Uterine smooth muscle cell (primary cell): ENCODE measurements around the gene RPUSD3. TPM values are rescaled to one million over a fixed set of nuclear protein-coding genes. Genes with fewer than 3 reads are reported as not detected.

ENCODE experiments used
- total RNA-seq: library from RNA; depleted of rRNA; stranded (reverse); fragments of >200 nt; gene quantifications from 2 replicates; pipeline ENCODE4 v1.2.3, GENCODE V29; 2014

The RPUSD3 gene, protein sequence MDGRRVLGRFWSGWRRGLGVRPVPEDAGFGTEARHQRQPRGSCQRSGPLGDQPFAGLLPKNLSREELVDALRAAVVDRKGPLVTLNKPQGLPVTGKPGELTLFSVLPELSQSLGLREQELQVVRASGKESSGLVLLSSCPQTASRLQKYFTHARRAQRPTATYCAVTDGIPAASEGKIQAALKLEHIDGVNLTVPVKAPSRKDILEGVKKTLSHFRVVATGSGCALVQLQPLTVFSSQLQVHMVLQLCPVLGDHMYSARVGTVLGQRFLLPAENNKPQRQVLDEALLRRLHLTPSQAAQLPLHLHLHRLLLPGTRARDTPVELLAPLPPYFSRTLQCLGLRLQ
- total RNA-seq, result 32.5 and 36.2 TPM in 2 replicates

GRCh38 chr3:9843715-9844438, at the start of gene RPUSD3:
RPUSD3 (minus strand) TSS chr3:9844008; CDS start chr3:9843990, 18 bp downstream.

DNA sequence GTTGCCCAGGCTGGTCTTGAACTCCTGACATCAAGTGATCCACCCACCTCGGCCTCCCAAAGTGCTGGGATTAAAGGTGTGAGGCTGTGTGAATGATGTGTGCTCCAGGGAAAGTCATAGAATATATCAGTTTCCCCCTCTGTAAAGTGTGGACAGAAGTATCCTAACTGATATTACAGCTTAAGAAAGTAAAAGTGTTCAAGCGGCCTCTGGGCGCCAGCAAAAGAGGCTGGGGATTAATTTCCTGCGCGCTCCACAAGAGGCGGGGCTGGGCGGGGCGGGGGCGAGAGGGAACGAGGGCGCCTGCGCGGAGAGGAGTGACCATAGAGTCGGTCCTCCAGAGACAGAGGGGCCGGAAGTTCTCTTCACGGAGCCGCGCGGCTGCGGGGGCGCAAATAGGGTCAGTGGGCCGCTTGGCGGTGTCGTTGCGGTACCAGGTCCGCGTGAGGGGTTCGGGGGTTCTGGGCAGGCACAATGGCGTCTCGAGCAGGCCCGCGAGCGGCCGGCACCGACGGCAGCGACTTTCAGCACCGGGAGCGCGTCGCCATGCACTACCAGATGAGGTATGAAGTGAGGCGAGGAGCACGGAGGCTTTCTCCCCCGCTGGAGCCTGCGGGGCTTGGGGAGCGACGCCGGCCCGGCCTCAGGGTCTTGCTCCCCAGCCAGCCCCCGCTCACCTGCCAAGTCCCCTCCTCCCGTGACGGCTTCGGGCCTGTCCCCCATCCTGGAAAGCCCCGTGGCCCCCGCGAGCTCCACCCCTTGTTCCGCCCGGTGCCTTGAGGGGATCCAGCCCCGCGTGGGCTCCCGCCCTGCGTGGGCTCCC, 46.7 kb upstream of the RPUSD3 start, which contains the start of gene JAGN1:
TSS of gene JAGN1 (plus strand) at position 362 of the 823 bp plus-strand sequence. CDS start at position 475, 113 bp downstream.

GRCh38 chr3:9879830-9880549, 36.2 kb upstream of the RPUSD3 start, which contains the start of gene CIDEC:
CIDEC (minus strand) TSS chr3:9880253; CDS start chr3:9878486, 1,767 bp downstream.

GRCh38 chr3:9809615-9810432, 34.0 kb downstream of the RPUSD3 start, which contains the start of gene TTLL3:
TTLL3 (plus strand) TSS chr3:9810262; CDS start chr3:9810662, 400 bp downstream.

GRCh38 chr3:9792405-9793160, 51.2 kb downstream of the RPUSD3 start, which contains the start of the genes ARPC4 and TADA3:
ARPC4 (plus strand) TSS chr3:9793082; CDS start chr3:9793122, 40 bp downstream.
TADA3 (minus strand) TSS chr3:9792473; CDS start chr3:9791466, 1,007 bp downstream.

Other genes starting within 250 kb of the RPUSD3 start
- 40.6 and 49.8 TPM in 2 replicates for gene MTMR14, start 194.5 kb downstream of the RPUSD3 start, total RNA-seq
- not detected in 2 replicates for gene CPNE9, start 140.2 kb downstream of the RPUSD3 start, total RNA-seq
- 17.4 and 19.8 TPM in 2 replicates for gene BRPF1, start 112.3 kb downstream of the RPUSD3 start, total RNA-seq
- gene OGG1, start 94.1 kb downstream of the RPUSD3 start, total RNA-seq, result 15.9 and 19.8 TPM in 2 replicates
- gene CAMK1, start 74.1 kb downstream of the RPUSD3 start, total RNA-seq, result 66.6 and 86.2 TPM in 2 replicates
- gene TADA3, start 51.5 kb downstream of the RPUSD3 start, total RNA-seq, result 71.8 and 81.4 TPM in 2 replicates
- gene ARPC4, start 50.9 kb downstream of the RPUSD3 start, total RNA-seq, result 196 and 267 TPM in 2 replicates
- gene TTLL3, start 33.7 kb downstream of the RPUSD3 start, total RNA-seq, result 15.2 and 28.2 TPM in 2 replicates
- 0.12 TPM in 1 of 2 replicates, not detected in the other for gene CIDEC, start 36.2 kb upstream of the RPUSD3 start, total RNA-seq
- gene JAGN1, start 46.6 kb upstream of the RPUSD3 start, total RNA-seq, result 31.5 and 40.1 TPM in 2 replicates
- 0.62 and 2.0 TPM in 2 replicates for gene IL17RE, start 58.8 kb upstream of the RPUSD3 start, total RNA-seq
- gene IL17RC, start 73.1 kb upstream of the RPUSD3 start, total RNA-seq, result 43.3 and 43.7 TPM in 2 replicates
- 20.6 and 69.7 TPM in 2 replicates for gene CRELD1, start 89.8 kb upstream of the RPUSD3 start, total RNA-seq
- 1.3 and 2.1 TPM in 2 replicates for gene PRRT3, start 108.4 kb upstream of the RPUSD3 start, total RNA-seq
- gene EMC3, start 142.8 kb upstream of the RPUSD3 start, total RNA-seq, result 46.3 and 46.7 TPM in 2 replicates
- gene FANCD2, start 182.4 kb upstream of the RPUSD3 start, total RNA-seq, result 9.6 and 43.9 TPM in 2 replicates